GM12865 (cell line): Measurements from ENCODE around the gene ATRN.
"Not testable (repeated sequence)": the region's sequence is repeated elsewhere in the genome, so short reads cannot be mapped to it uniquely, and the experiment has no call there.

Source experiments
- DNase-seq: peaks from one replicate; pipeline ENCODE4 v3.0.0; 2010; ENCODE audit warnings: low read depth
- H3K4me3 ChIP-seq: 2 replicates; pipeline ENCODE4 v1.5.1; 2011; ENCODE audit warnings: mild to moderate bottlenecking, low read depth, low read length, control low read depth
- CTCF ChIP-seq: IDR thresholded peaks from 2 replicates; pipeline ENCODE4 v1.5.1; 2011; ENCODE audit warnings: low read length, control low read depth, low read depth, inconsistent platforms; ENCODE audit not compliant: insufficient read depth; ENCODE audit errors: missing control alignments

The ATRN gene

GRCh38 chr20:3486850-3487249 is 16.0 kb downstream of the ATRN start:
- no peak for DNase-seq
- no peak for TF ChIP-seq CTCF
- H3K4me3 ChIP-seq = no peak overlapping the region

DNA sequence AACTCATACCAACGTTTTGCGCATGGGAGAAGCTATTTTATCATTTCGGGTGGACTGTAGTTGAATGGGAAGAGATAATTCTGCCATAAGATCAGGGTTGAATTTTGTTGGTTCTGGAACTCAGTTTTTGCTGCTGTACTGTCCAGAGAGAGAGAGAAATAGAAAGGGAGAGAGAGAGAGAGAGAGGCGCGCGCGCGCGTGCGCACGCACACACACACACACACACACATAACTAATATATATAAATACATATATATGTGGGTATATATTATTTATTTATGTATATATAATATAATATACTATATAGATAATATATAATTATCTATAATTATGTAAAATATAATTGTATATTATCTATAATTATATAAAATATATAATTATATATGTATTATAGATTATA is 21.9 kb downstream of the ATRN start:
- DNase-seq = no peak
- TF ChIP-seq CTCF = no peak
- no peak overlapping the region for H3K4me3 ChIP-seq

DNA sequence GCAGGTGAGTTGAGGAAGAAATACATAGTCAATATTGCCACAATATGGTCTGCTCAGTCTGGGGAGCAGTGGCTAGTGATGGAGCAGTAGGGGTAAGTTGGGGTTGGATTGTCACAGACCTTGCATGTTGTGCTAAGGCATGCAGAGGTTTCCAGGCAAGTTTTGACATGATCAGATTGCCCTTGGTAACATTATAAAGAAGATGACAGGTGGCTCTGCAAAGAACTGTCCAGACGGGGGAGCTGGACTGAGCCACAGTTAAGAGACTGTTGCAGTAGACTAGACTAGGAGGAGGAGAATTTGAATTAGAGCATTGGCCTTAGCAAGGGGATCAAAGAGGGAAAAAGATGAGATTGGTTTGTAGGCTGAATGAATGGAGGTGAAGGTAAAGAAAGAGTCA is 23.4 kb downstream of the ATRN start:
- DNase-seq = peak; percentile 10
- TF ChIP-seq CTCF = no peak
- H3K4me3 ChIP-seq = no peak overlapping the region

GRCh38 chr20:3502878-3503277 is 32.1 kb downstream of the ATRN start:
- no peak overlapping the region for H3K4me3 ChIP-seq
- no peak for DNase-seq
- no peak for TF ChIP-seq CTCF

DNA sequence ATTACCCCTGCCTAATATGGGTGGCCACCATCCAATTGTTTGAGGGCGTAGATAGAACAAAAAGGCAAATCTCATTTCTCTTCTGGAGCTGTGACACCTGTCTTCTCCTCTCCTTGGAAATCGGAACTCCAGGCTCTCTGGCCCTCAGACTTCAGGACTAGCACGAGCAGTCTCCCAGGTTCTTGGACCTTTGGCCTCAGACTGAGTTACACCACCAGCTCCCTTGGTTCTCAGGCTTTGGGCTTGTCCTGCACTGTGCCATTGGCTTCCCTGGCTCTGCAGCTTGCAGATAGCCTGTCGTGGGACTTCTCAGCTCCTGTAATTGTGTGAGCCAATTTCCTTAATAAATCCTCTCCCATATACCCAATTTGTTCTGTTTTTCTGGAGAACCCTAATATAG is 34.3 kb downstream of the ATRN start:
- DNase-seq = no peak
- H3K4me3 ChIP-seq = no peak overlapping the region
- TF ChIP-seq CTCF = no peak

- TF ChIP-seq CTCF = no peak
- no peak overlapping the region for H3K4me3 ChIP-seq
- peak; percentile 43 for DNase-seq
Measured at GRCh38 chr20:3509064-3509463, 38.2 kb downstream of the ATRN start.

DNA sequence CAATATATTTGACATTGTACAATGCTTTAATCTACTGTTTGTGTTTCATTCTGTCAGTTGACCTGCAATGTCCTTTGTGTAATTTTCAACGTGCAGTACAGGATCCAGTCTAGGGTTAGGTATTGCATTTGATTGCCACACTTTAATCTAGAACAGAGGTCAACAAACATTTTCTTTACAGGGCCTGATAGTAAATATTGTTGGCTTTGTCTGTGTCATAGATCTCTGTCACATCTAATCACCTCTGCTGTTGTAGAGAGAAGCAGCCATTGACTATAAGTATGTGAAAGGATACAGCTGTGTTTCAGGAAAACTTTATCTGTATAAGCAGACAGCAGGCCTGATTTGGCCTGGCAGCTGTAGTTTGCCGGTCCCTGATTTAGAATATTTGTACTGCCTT is 39.3 kb downstream of the ATRN start:
- TF ChIP-seq CTCF = no peak
- no peak overlapping the region for H3K4me3 ChIP-seq
- DNase-seq = no peak

GRCh38 chr20:3512239-3512638 is 41.4 kb downstream of the ATRN start:
- DNase-seq, H3K4me3 ChIP-seq: not testable (repeated sequence)
